HepG2 (cell line): Measurements from ENCODE around the gene MRM2. TPM values are rescaled to one million over a fixed set of nuclear protein-coding genes. Genes with fewer than 3 reads are reported as not detected.

Experiments used
- ATAC-seq: fragments of 200-7000 bp; cut with Tn5 transposase; 3 replicates; pipeline ENCODE4 v1.9.1; 2020; ENCODE audit warnings: mild to moderate bottlenecking, moderate library complexity
- BruUV-seq: library from RNA; stranded (reverse); fragments of 400-500 nt; replicated peaks from 2 replicates; lab custom pipeline; 2021; lab: Mats Ljungman, UMichigan
- CTCF ChIA-PET: fragments of 300-600 bp; formaldehyde crosslinking; extraction: SDS; loops from one replicate; lab custom pipeline; 2021; ENCODE audit warnings: low total read pairs, inconsistent platforms, low intra/inter-chr PET ratio; lab: Yijun Ruan, JAX
- POLR2A ChIA-PET: fragments of 350-600 bp; sonication (Branson Sonifier 250); formaldehyde crosslinking; loops from one replicate; lab custom pipeline; 2020; ENCODE audit warnings: antibody characterized with exemption, inconsistent platforms; lab: Yijun Ruan, JAX
- DNase-seq: peaks from one replicate; pipeline ENCODE4 v3.0.0-alpha.2; 2015; ENCODE audit warnings: low spot score
- FAIRE-seq: peaks from 3 replicates; lab custom pipeline; 2011; peaks lifted over from hg19 to GRCh38; lab: Jason Lieb, UNC
- H2AFZ ChIP-seq: one replicate; pipeline ENCODE4 v1.6.1; 2011; ENCODE audit warnings: low read length, inconsistent platforms
- H3K27ac ChIP-seq: fragments of 300-600 bp; 3 replicates; pipeline ENCODE4 v1.8.0; 2011; ENCODE audit warnings: mixed run types, mild to moderate bottlenecking, mixed read lengths, low read length, inconsistent platforms; ENCODE audit not compliant: insufficient read depth; ENCODE audit errors: extremely low read length
- H3K27me3 ChIP-seq, 2 experiments: fragments of 200-600 bp in 1 of 2; 2 replicates in 1 of 2; 3 replicates in 1 of 2; pipeline versions ENCODE4 v1.6.0 to v1.8.0; 2011; ENCODE audit warnings: low read length in 2 of 2, mild to moderate bottlenecking in 2 of 2, moderate library complexity in 2 of 2, inconsistent platforms in 1 of 2; ENCODE audit not compliant: insufficient read depth in 2 of 2, control insufficient read depth in 1 of 2
- H3K36me3 ChIP-seq, 2 experiments: fragments of 200-600 bp in 1 of 2; replicated peaks in 1 of 2; 2 replicates in 1 of 2; 3 replicates in 1 of 2; pipeline versions ENCODE4 v1.5.1 to v1.8.0; 2011; ENCODE audit warnings: low read length in 2 of 2, inconsistent platforms in 1 of 2; ENCODE audit not compliant: insufficient read depth in 2 of 2, control insufficient read depth in 1 of 2
- H3K4me1 ChIP-seq: 2 replicates; pipeline ENCODE4 v1.5.1; 2012; ENCODE audit warnings: low read length, inconsistent platforms; ENCODE audit not compliant: insufficient read depth
- H3K4me2 ChIP-seq: 2 replicates; pipeline ENCODE4 v1.6.0; 2011; ENCODE audit warnings: low read depth, low read length, inconsistent platforms
- H3K4me3 ChIP-seq, 3 experiments: fragments of 200-600 bp in 1 of 3; sonication (generic), shearing (Covaris generic) in 1 of 3; replicated peaks in 1 of 3; 2 replicates each; pipeline ENCODE4 v1.5.1; 2011 to 2016; ENCODE audit warnings: low read length in 3 of 3, inconsistent platforms in 2 of 3, low read depth in 2 of 3, mild to moderate bottlenecking in 2 of 3, control low read depth in 1 of 3, mixed read lengths in 1 of 3; ENCODE audit not compliant: insufficient read depth in 1 of 3
- H3K79me2 ChIP-seq: one replicate; pipeline ENCODE4 v1.6.1; 2011; ENCODE audit warnings: low read length, inconsistent platforms; ENCODE audit not compliant: insufficient read depth
- H3K9ac ChIP-seq: 2 replicates; pipeline ENCODE4 v1.6.0; 2011; ENCODE audit warnings: mild to moderate bottlenecking, low read depth, low read length, inconsistent platforms; ENCODE audit not compliant: insufficient read depth
- H3K9me3 ChIP-seq: 2 replicates; pipeline ENCODE4 v1.5.1; 2012; ENCODE audit warnings: mild to moderate bottlenecking, low read length
- H4K20me1 ChIP-seq: 2 replicates; pipeline ENCODE4 v1.6.0; 2011; ENCODE audit warnings: inconsistent platforms, mild to moderate bottlenecking, low read length, moderate library complexity; ENCODE audit not compliant: insufficient read depth
- CERS6 ChIP-seq: sonication (generic); formaldehyde crosslinking; IDR thresholded peaks from 2 replicates; pipeline ENCODE4 v1.5.0; 2020; ENCODE audit warnings: missing genetic modification reagents
- HINFP ChIP-seq: sonication (generic); formaldehyde crosslinking; IDR thresholded peaks from 2 replicates; pipeline ENCODE4 v1.4.0; 2020; ENCODE audit warnings: low read depth, mild to moderate bottlenecking, missing genetic modification reagents
- MEIS2 ChIP-seq: sonication (generic); formaldehyde crosslinking; IDR thresholded peaks from 2 replicates; pipeline ENCODE4 v1.9.0; 2021; ENCODE audit warnings: mild to moderate bottlenecking, missing genetic modification reagents
- TEAD2 ChIP-seq: sonication (generic); formaldehyde crosslinking; IDR thresholded peaks from 2 replicates; pipeline ENCODE4 v1.9.0; 2021; ENCODE audit warnings: missing genetic modification reagents
- U2AF2 ChIP-seq: fragments of 200-400 bp; formaldehyde crosslinking; IDR thresholded peaks from 2 replicates; pipeline ENCODE4 v1.6.1; 2017; ENCODE audit warnings: low read depth, mild to moderate bottlenecking, low read length
- ZGPAT ChIP-seq: IDR thresholded peaks from 2 replicates; pipeline ENCODE4 v1.6.1; 2016; ENCODE audit warnings: mild to moderate bottlenecking
- ZHX1 ChIP-seq: sonication (generic); formaldehyde crosslinking; IDR thresholded peaks from 2 replicates; pipeline ENCODE4 v1.8.1; 2022; ENCODE audit warnings: low read depth, mild to moderate bottlenecking, missing genetic modification reagents
- ZNF318 ChIP-seq: sonication (generic); formaldehyde crosslinking; IDR thresholded peaks from 2 replicates; pipeline ENCODE4 v1.4.0; 2020; ENCODE audit warnings: mild to moderate bottlenecking, missing genetic modification reagents
- WGBS: methylation state at CpG from one replicate; pipeline ENCODE4 v1.1.6; 2017; ENCODE audit warnings: low lambda C conversion rate; 5-methylcytosine and 5-hydroxymethylcytosine counted together
- in situ Hi-C: cut with HindIII; loops from 2 replicates; pipeline ENCODE4 v1.10.0; 2017; ENCODE audit warnings: low pct_unique_long_range_greater_than_20kb; ENCODE audit not compliant: extremely low pct_ligation_motif_present
- intact Hi-C: fragments of 100-400 bp; cut with micrococcal nuclease; formaldehyde crosslinking; loops from one replicate; pipeline ENCODE4 v1.10.0; 2022; ENCODE audit not compliant: unreplicated experiment
- polyA plus RNA-seq, 8 experiments: library from polyadenylated mRNA; depleted of rRNA in 3 of 8; stranded (reverse) in 7 of 8; unstranded in 1 of 8; fragments of >200 nt; fragmentation: Illumina TruSeq in 4 of 8; extraction: Trizol in 4 of 8; gene quantifications; 2 replicates each; pipeline versions ENCODE4 v1.2.1 to v1.2.3, GENCODE V29; 2011 to 2016; ENCODE audit warnings: low read depth in 4 of 8, missing spikeins in 1 of 8, mixed read lengths in 1 of 8; ENCODE audit not compliant: insufficient read depth in 1 of 8
- total RNA-seq, 5 experiments: library from RNA; depleted of rRNA; stranded (reverse); fragments of >200 nt; fragmentation: Illumina TruSeq; extraction: Trizol; gene quantifications; 2 replicates each; pipeline ENCODE4 v1.2.3, GENCODE V29; 2016; ENCODE audit warnings: low read depth in 1 of 5

The MRM2 gene
- total and polyA plus RNA-seq, 2 of the 13 experiments (the other 11 are each of a cell fraction or from before 2014, with no cell fraction given): 13.2 to 34.2 TPM

- no peaks in the 10 kb centered on the region for H4K20me1 ChIP-seq
- POLR2A ChIA-PET: no interaction called here
- no peaks in the 10 kb centered on the region for H3K4me1 ChIP-seq
- H3K4me2 ChIP-seq: no peak overlapping the region
- no peaks in the 10 kb centered on the region for H3K27me3 ChIP-seq
- no peak overlapping the region for H3K4me3 ChIP-seq
- intact Hi-C loops (loop anchor here (5.0 kb wide), 1 partner anchor 93 kb away; no protein-coding TSS in a partner anchor), in situ Hi-C loops (loop anchor here (25.0 kb wide), 1 partner anchor 613 kb away; no protein-coding TSS in a partner anchor)
- peaks cover 5% of the 10 kb centered on the region for H3K79me2 ChIP-seq
- no peak for DNase-seq
- H3K27ac ChIP-seq: no peak overlapping the region
- no peak overlapping the region for H3K9ac ChIP-seq
- H2AFZ ChIP-seq: no peak overlapping the region
- H3K36me3 ChIP-seq: peaks cover 39 to 66% of the 10 kb centered on the region in 2 experiments; a peak in 4 of 5 replicates
- no TSS peak for BruUV-seq
- CTCF ChIA-PET: no interaction called here
- 97% methylated on average over 21 of the region's 25 CpGs for WGBS
- H3K9me3 ChIP-seq: peaks cover 7% of the 10 kb centered on the region
- ATAC-seq: no peak
- FAIRE-seq: no peak
- TF ChIP-seq CERS6 (CRISPR knock-in tag): no peak
- TF ChIP-seq HINFP (CRISPR knock-in tag): no peak
- TF ChIP-seq ZNF318 (CRISPR knock-in tag): no peak
- TF ChIP-seq ZHX1 (CRISPR knock-in tag): no peak
- no peak for TF ChIP-seq ZGPAT (CRISPR knock-in tag)
- TF ChIP-seq TEAD2 (CRISPR knock-in tag): no peak
- TF ChIP-seq MEIS2 (CRISPR knock-in tag): no peak
- TF ChIP-seq U2AF2: no peak
Measured at GRCh38 chr7:2199956-2200583, 41.9 kb downstream of the MRM2 start.
